OCI-LY1 (cell line): ENCODE measurements around the gene RPP40.

Experiments used
- H2AFZ ChIP-seq: fragments of 200-600 bp; sonication (generic), shearing (Covaris generic); 2 replicates; pipeline ENCODE4 v1.6.0; 2014; ENCODE audit warnings: antibody characterized with exemption, mild to moderate bottlenecking, low read length
- H3F3A ChIP-seq: fragments of 200-600 bp; sonication (generic), shearing (Covaris generic); 2 replicates; pipeline ENCODE4 v1.6.0; 2014; ENCODE audit warnings: mild to moderate bottlenecking, antibody characterized with exemption, low read length, moderate library complexity; ENCODE audit not compliant: insufficient read depth
- H3K27ac ChIP-seq: fragments of 200-600 bp; sonication (generic); 2 replicates; pipeline ENCODE4 v1.5.1; 2014; ENCODE audit warnings: low read length, mixed run types, mild to moderate bottlenecking, low read depth; ENCODE audit not compliant: poor library complexity, severe bottlenecking
- H3K27me3 ChIP-seq: fragments of 200-600 bp; sonication (generic); 2 replicates; pipeline ENCODE4 v1.6.0; 2014; ENCODE audit warnings: antibody characterized with exemption, mild to moderate bottlenecking, low read length, moderate library complexity; ENCODE audit not compliant: insufficient read depth
- H3K36me3 ChIP-seq: fragments of 200-600 bp; sonication (generic); 2 replicates; pipeline ENCODE4 v1.6.1; 2014; ENCODE audit warnings: mild to moderate bottlenecking, antibody characterized with exemption, low read length, moderate library complexity, mixed read lengths; ENCODE audit not compliant: insufficient read depth
- H3K4me1 ChIP-seq: fragments of 200-600 bp; sonication (generic); 2 replicates; pipeline ENCODE4 v1.5.1; 2014; ENCODE audit warnings: mild to moderate bottlenecking, low read length, moderate library complexity; ENCODE audit not compliant: insufficient read depth, severe bottlenecking
- H3K4me2 ChIP-seq: fragments of 200-600 bp; sonication (generic), shearing (Covaris generic); 2 replicates; pipeline ENCODE4 v1.6.1; 2014; ENCODE audit warnings: low read length
- H3K4me3 ChIP-seq: fragments of 200-600 bp; sonication (generic); 2 replicates; pipeline ENCODE4 v1.5.1; 2014; ENCODE audit warnings: low read length, low read depth, mild to moderate bottlenecking, mixed read lengths; ENCODE audit not compliant: poor library complexity, severe bottlenecking
- H3K79me2 ChIP-seq: fragments of 200-600 bp; shearing (Covaris generic); 2 replicates; pipeline ENCODE4 v1.6.1; 2016; ENCODE audit warnings: mixed run types, low read length, mixed read lengths; ENCODE audit not compliant: insufficient read depth
- H3K9ac ChIP-seq: fragments of 200-600 bp; sonication (generic), shearing (Covaris generic); 2 replicates; pipeline ENCODE4 v1.6.1; 2014; ENCODE audit warnings: mild to moderate bottlenecking, low read length, mixed read lengths
- H3K9me2 ChIP-seq: fragments of 200-600 bp; sonication (generic), shearing (Covaris generic); 2 replicates; pipeline ENCODE4 v1.6.1; 2014; ENCODE audit warnings: low read depth, mild to moderate bottlenecking, low read length, mixed read lengths
- H3K9me3 ChIP-seq: fragments of 200-600 bp; shearing (Covaris generic); 2 replicates; pipeline ENCODE4 v1.6.1; 2014; ENCODE audit warnings: low read length, mixed read lengths
- H4K20me1 ChIP-seq: fragments of 200-600 bp; sonication (generic), shearing (Covaris generic); 2 replicates; pipeline ENCODE4 v1.6.0; 2016; ENCODE audit warnings: mild to moderate bottlenecking, low read length; ENCODE audit not compliant: insufficient read depth
- CTCF ChIP-seq: fragments of 200-600 bp; sonication (generic), shearing (Covaris generic); IDR thresholded peaks from 2 replicates; pipeline ENCODE4 v1.5.1; 2017; ENCODE audit warnings: mild to moderate bottlenecking, antibody characterized with exemption, low read length, moderate library complexity, mixed read lengths
- EZH2 ChIP-seq: fragments of 200-600 bp; sonication (generic), shearing (Covaris generic); IDR thresholded peaks from 2 replicates; pipeline ENCODE4 v1.8.0; 2017; ENCODE audit warnings: borderline replicate concordance, mixed run types, mild to moderate bottlenecking, antibody characterized with exemption, low read length, moderate library complexity, mixed read lengths

RPP40 gene

GRCh38 chr6:5023923-5024322, 20.1 kb upstream of the RPP40 start:
- H3K4me2 ChIP-seq, result no peak overlapping the region
- no peaks in the 10 kb centered on the region; the same call in 1 of the 2 replicates for H3K36me3 ChIP-seq
- H3F3A ChIP-seq, result no peaks in the 10 kb centered on the region
- no peaks in the 10 kb centered on the region for H3K4me1 ChIP-seq
- TF ChIP-seq EZH2 (no peak), CTCF (no peak)
- H3K27ac ChIP-seq, result no peak overlapping the region
- no peaks in the 10 kb centered on the region for H3K27me3 ChIP-seq
- no peak overlapping the region for H3K9ac ChIP-seq
- no peaks in the 10 kb centered on the region for H3K9me3 ChIP-seq
- H3K79me2 ChIP-seq, result no peaks in the 10 kb centered on the region
- H2AFZ ChIP-seq, result no peak overlapping the region
- H3K4me3 ChIP-seq, result no peak overlapping the region
- H4K20me1 ChIP-seq, result no peaks in the 10 kb centered on the region
- no peaks in the 10 kb centered on the region for H3K9me2 ChIP-seq

- peaks cover 3% of the 10 kb centered on the region; the same call in 1 of the 2 replicates for H3K9me3 ChIP-seq
- no peaks in the 10 kb centered on the region for H3K79me2 ChIP-seq
- no peaks in the 10 kb centered on the region for H3K4me1 ChIP-seq
- H3F3A ChIP-seq, result no peaks in the 10 kb centered on the region
- no peak overlapping the region for H3K27ac ChIP-seq
- H3K9ac ChIP-seq, result no peak overlapping the region
- H3K27me3 ChIP-seq, result no peaks in the 10 kb centered on the region
- no peaks in the 10 kb centered on the region; the same call in 1 of the 2 replicates for H3K36me3 ChIP-seq
- TF ChIP-seq CTCF, result no peak
- no peak for TF ChIP-seq EZH2
- no peaks in the 10 kb centered on the region for H3K9me2 ChIP-seq
- H4K20me1 ChIP-seq, result no peaks in the 10 kb centered on the region
- no peak overlapping the region for H3K4me2 ChIP-seq
- no peak overlapping the region for H2AFZ ChIP-seq
- no peak overlapping the region for H3K4me3 ChIP-seq
Measured at GRCh38 chr6:5020142-5020541, 16.3 kb upstream of the RPP40 start.

- H3K4me1 ChIP-seq, result no peaks in the 10 kb centered on the region
- H3K9me3 ChIP-seq, result peaks cover 3% of the 10 kb centered on the region; the same call in 1 of the 2 replicates
- TF ChIP-seq CTCF (no peak), EZH2 (no peak)
Measured at GRCh38 chr6:5014072-5014561, 10.3 kb upstream of the RPP40 start.

More at GRCh38 chr6:5014072-5014561, 10.3 kb upstream of the RPP40 start:
- Histone ChIP-seq H3K9me2 (no peaks in the 10 kb centered on the region), H4K20me1 (no peaks in the 10 kb centered on the region), H3K36me3 (no peaks in the 10 kb centered on the region; the same call in 1 of the 2 replicates), H3K79me2 (no peaks in the 10 kb centered on the region), H3K27me3 (no peaks in the 10 kb centered on the region; the same call in 1 of the 2 replicates), H3F3A (no peaks in the 10 kb centered on the region), H2AFZ (no peak overlapping the region), H3K4me2 (no peak overlapping the region), H3K27ac (no peak overlapping the region), H3K4me3 (no peak overlapping the region), H3K9ac (no peak overlapping the region)
